Osteoblast (primary cell): ENCODE results near the gene GCNT2. TPM values are rescaled to one million over a fixed set of nuclear protein-coding genes. Genes with fewer than 3 reads are reported as not detected.

ENCODE experiments used
- DNase-seq: peaks from one replicate; pipeline ENCODE4 v3.0.0; 2011; ENCODE audit warnings: low spot score, mixed read lengths; ENCODE audit not compliant: insufficient read length; ENCODE audit errors: missing footprints
- H2AFZ ChIP-seq: 2 replicates; pipeline ENCODE4 v1.6.0; 2011; ENCODE audit warnings: mild to moderate bottlenecking, low read length
- H3K27ac ChIP-seq: 2 replicates; pipeline ENCODE4 v1.5.1; 2011; ENCODE audit warnings: mild to moderate bottlenecking, low read depth, low read length, moderate library complexity
- H3K27me3 ChIP-seq: 2 replicates; pipeline ENCODE4 v1.6.0; 2012; ENCODE audit warnings: mild to moderate bottlenecking, control low read depth, inconsistent platforms, low read length, moderate library complexity; ENCODE audit not compliant: insufficient read depth
- H3K36me3 ChIP-seq: 2 replicates; pipeline ENCODE4 v1.5.1; 2011; ENCODE audit warnings: mild to moderate bottlenecking, low read length, control low read depth, moderate library complexity; ENCODE audit not compliant: insufficient read depth
- H3K4me1 ChIP-seq: 2 replicates; pipeline ENCODE4 v1.5.1; 2011; ENCODE audit warnings: mild to moderate bottlenecking, low read length, control low read depth, moderate library complexity; ENCODE audit not compliant: insufficient read depth
- H3K4me2 ChIP-seq: 2 replicates; pipeline ENCODE4 v1.6.0; 2011; ENCODE audit warnings: mild to moderate bottlenecking, low read length; ENCODE audit not compliant: insufficient read depth
- H3K4me3 ChIP-seq: fragments of 200-600 bp; sonication (generic); 3 replicates; pipeline ENCODE4 v1.5.1; 2012; ENCODE audit warnings: mild to moderate bottlenecking, low read length, inconsistent platforms; ENCODE audit not compliant: insufficient read depth
- H3K79me2 ChIP-seq: 2 replicates; pipeline ENCODE4 v1.6.0; 2012; ENCODE audit warnings: mild to moderate bottlenecking, low read length, control low read depth, inconsistent platforms; ENCODE audit not compliant: insufficient read depth
- H3K9me3 ChIP-seq: 2 replicates; pipeline ENCODE4 v1.5.1; 2011; ENCODE audit warnings: low read depth, low read length, control low read depth
- H4K20me1 ChIP-seq: 2 replicates; pipeline ENCODE4 v1.6.0; 2012; ENCODE audit warnings: mild to moderate bottlenecking, low read length, control low read depth; ENCODE audit not compliant: insufficient read depth
- CTCF ChIP-seq: IDR thresholded peaks from 2 replicates; pipeline ENCODE4 v1.5.1; 2011; ENCODE audit warnings: mild to moderate bottlenecking, low read depth, low read length, moderate library complexity; ENCODE audit errors: extremely low read depth
- total RNA-seq: library from RNA; depleted of rRNA; stranded (reverse); fragments of >200 nt; gene quantifications from 2 replicates; pipeline ENCODE4 v1.2.3, GENCODE V29; 2012

Gene GCNT2
- total RNA-seq, 1 donor = 0.72 TPM

DNA sequence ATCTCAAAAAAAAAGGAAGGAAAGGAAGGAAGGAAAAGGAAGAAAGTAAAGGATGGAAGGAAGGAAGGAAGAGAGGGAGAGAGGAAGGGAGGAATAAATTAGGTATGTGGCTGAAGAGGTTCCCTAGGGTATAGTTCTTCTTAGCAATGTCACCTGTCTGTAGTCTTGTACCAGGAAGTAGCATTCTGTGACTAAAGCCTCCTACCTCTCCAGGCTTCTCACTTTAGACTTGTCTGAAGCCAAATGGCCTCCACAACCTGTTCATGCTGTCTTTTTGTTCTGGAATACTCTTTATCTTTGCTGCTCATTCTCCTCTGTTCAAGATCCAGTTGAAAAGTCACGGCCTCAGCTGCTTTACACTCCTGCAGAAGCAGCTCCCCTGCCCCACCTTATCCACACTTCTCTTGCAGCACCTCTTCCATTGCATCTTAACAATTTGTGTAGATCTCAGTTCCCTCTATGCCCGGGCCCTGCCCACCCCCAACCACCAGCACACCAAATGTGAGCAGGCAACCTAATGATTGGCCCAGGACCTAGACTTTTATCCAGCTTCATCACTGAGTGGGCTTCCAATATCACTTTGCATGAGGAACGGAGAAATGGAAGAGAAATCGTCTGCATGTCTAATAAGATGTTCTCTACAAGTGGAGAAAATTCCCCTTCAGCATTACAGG is 19.1 kb downstream of the GCNT2 start:
- peak; percentile 26 for DNase-seq
- no peak overlapping the region for H3K4me2 ChIP-seq
- no peak for TF ChIP-seq CTCF

GRCh38 chr6:10541591-10541990 is 20.4 kb downstream of the GCNT2 start:
- Histone ChIP-seq H4K20me1 (no peaks in the 10 kb centered on the region), H3K36me3 (no peaks in the 10 kb centered on the region), H3K4me1 (no peaks in the 10 kb centered on the region), H3K9me3 (no peaks in the 10 kb centered on the region), H3K27me3 (no peaks in the 10 kb centered on the region), H3K79me2 (no peaks in the 10 kb centered on the region), H3K4me3 (no peak overlapping the region), H3K27ac (no peak overlapping the region), H2AFZ (no peak overlapping the region), H3K4me2 (no peak overlapping the region)
- peak; percentile 5 for DNase-seq
- TF ChIP-seq CTCF = no peak

More for the DNA sequence above, 19.1 kb downstream of the GCNT2 start:
- H4K20me1 ChIP-seq = no peaks in the 10 kb centered on the region
- H3K9me3 ChIP-seq = no peaks in the 10 kb centered on the region
- no peaks in the 10 kb centered on the region for H3K27me3 ChIP-seq
- H3K4me3 ChIP-seq = no peak overlapping the region
- H3K79me2 ChIP-seq = no peaks in the 10 kb centered on the region
- no peaks in the 10 kb centered on the region for H3K36me3 ChIP-seq
- no peak overlapping the region for H3K27ac ChIP-seq
- H2AFZ ChIP-seq = no peak overlapping the region
- H3K4me1 ChIP-seq = no peaks in the 10 kb centered on the region

- H3K36me3 ChIP-seq = no peaks in the 10 kb centered on the region
- H2AFZ ChIP-seq = no peak overlapping the region
- H3K79me2 ChIP-seq = no peaks in the 10 kb centered on the region
- H4K20me1 ChIP-seq = no peaks in the 10 kb centered on the region
- no peaks in the 10 kb centered on the region for H3K9me3 ChIP-seq
- no peak overlapping the region for H3K27ac ChIP-seq
- no peaks in the 10 kb centered on the region for H3K27me3 ChIP-seq
- H3K4me1 ChIP-seq = no peaks in the 10 kb centered on the region
- no peak overlapping the region for H3K4me2 ChIP-seq
- DNase-seq = no peak
- H3K4me3 ChIP-seq = no peak overlapping the region
- TF ChIP-seq CTCF = no peak
Observed at GRCh38 chr6:10542213-10542612, 21.1 kb downstream of the GCNT2 start.

DNA sequence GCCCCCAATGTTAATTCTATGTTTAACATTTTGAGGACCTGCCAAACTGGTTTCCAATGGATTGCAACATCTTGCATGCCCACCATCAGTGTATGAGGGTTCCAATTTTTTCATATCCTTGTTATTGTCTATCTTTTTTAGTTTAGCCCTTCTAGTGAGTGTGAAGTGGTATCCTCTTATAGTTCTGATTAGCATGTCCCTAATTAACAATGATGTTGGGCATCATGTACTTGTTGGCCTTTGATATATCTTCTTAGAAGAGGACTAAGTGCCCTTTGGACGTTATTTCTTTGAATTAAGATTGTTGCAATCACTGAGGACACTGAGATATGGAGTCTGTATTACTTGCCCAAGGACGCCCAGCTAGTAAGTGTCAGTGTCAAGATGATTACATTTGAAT is 22.3 kb downstream of the GCNT2 start:
- Histone ChIP-seq H3K4me2 (no peak overlapping the region), H3K4me1 (no peaks in the 10 kb centered on the region), H3K4me3 (no peak overlapping the region), H3K27me3 (no peaks in the 10 kb centered on the region), H4K20me1 (no peaks in the 10 kb centered on the region), H3K27ac (no peak overlapping the region), H3K9me3 (no peaks in the 10 kb centered on the region), H3K36me3 (no peaks in the 10 kb centered on the region), H2AFZ (no peak overlapping the region), H3K79me2 (no peaks in the 10 kb centered on the region)
- no peak for DNase-seq
- TF ChIP-seq CTCF = no peak
